ENCODE results near the gene ZP2. TPM values are rescaled to one million over a fixed set of nuclear protein-coding genes. Genes with fewer than 3 reads are reported as not detected.
A peak's percentile ranks its signal among the peaks of the same experiment; 100 is the strongest.

Gene ZP2
- total RNA-seq, 1 experiment from 2014 or later, result not detected

DNA sequence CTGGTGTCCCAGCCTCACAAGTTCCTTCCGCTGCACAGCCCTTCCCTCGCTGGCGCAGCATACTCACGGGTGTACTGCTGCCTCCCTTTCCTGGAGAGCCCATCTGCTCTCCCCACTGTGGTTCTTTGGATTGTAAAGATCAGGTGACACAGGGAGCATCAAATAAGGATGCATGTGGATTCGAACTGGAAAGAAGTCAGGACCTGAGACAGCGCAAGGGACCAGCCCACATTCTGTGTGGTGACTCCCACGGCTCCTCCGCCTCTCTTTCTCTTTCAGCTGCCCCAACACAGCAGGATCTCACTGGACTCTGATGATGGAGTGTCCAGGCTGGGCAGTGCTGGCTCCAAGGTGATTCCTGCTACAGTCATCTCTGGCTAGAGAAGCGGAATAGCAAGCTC is 44.8 kb downstream of the ZP2 start:
- H3K27ac ChIP-seq (ENCODE audit: low read length), result peak overlapping the region; percentile 82
- ATAC-seq (no peak; the same call in 1 of the 2 replicates), DNase-seq (peak; percentile 23)
- H3K36me3 ChIP-seq (ENCODE audit: low read depth, low read length), result peaks cover 5% of the 10 kb centered on the region; the same call in 1 of the 2 replicates
- H2AFZ ChIP-seq (ENCODE audit: low read length), result no peak overlapping the region
- peak overlapping the region; percentile 68 for H3K4me2 ChIP-seq (ENCODE audit: low read length)
- TF ChIP-seq EZH2 (IDR thresholded peaks at IDR 0.05; ENCODE audit: low read length, unreplicated experiment) (no peak), CTCF (conservative IDR thresholded peaks at IDR 0.05; ENCODE audit: low read depth, low read length) (no peak), EZH2phosphoT487 (IDR thresholded peaks at IDR 0.05; ENCODE audit: borderline replicate concordance, low read length) (no peak)
- intact Hi-C loops (cut with micrococcal nuclease), result no loop called here
- ChIA-PET CTCF (interaction anchor here (0.5 to 1.1 kb wide), 2 partner anchors 20 to 22 kb away, joined by 5 to 9 read pairs; no protein-coding TSS in a partner anchor), POLR2A (ENCODE audit: unreplicated experiment) (no interaction called here)
- H3K9ac ChIP-seq (ENCODE audit: low read length), result no peak overlapping the region
- H4K20me1 ChIP-seq (ENCODE audit: low read length), result no peaks in the 10 kb centered on the region; the same call in 1 of the 2 replicates
- no peaks in the 10 kb centered on the region for H3K9me3 ChIP-seq (ENCODE audit: low read length)
- H3K27me3 ChIP-seq (ENCODE audit: low read length), result no peaks in the 10 kb centered on the region
- H3F3A ChIP-seq (ENCODE audit: low read length, unreplicated experiment), result no peaks in the 10 kb centered on the region
- no TSS peak for BruUV-seq (replicated peaks)
- no peaks in the 10 kb centered on the region for H3K9me2 ChIP-seq (replicated peaks; ENCODE audit: low read length)
- H3K4me3 ChIP-seq (ENCODE audit: low read length), result no peak overlapping the region
- no peaks in the 10 kb centered on the region for H3K79me2 ChIP-seq (ENCODE audit: low read length)
- peaks cover 35% of the 10 kb centered on the region for H3K4me1 ChIP-seq (ENCODE audit: insufficient read depth, low read length)

DNA sequence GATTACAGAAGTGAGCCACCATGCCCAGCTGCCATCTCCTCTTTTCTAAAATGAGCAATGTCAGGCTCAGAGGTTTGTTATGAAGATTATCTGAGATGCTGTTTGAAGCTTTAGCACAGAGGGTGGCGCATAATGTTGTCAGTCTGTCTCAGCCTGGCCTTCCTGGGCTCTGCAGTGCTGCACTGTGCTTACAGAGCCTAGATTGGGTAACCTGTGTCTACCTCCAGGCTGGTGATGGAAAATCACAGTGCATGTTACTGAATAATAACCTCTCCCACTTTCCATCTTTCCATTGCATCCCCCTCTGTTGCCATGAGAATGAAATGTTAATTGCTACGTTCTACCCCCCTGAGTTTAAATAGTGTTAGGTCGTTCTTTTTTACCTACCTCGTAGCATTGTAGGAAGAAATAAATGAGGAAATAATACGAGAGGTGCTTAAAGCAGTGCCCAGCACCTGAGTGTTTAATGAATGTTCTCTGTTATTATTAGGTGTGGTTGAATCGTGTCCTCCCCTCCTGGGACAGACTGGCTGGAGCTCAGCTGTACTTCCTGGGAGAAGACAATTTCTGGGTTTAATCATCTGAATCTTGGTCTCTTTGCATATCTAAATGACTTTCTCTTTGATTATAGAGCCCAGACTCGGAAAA is 46.7 kb downstream of the ZP2 start:
- Histone ChIP-seq H3K9me3 (ENCODE audit: low read length) (no peaks in the 10 kb centered on the region), H3K79me2 (ENCODE audit: low read length) (peaks cover 4% of the 10 kb centered on the region; the same call in 1 of the 2 replicates), H3K4me1 (ENCODE audit: insufficient read depth, low read length) (peaks cover 48% of the 10 kb centered on the region), H3K9me2 (replicated peaks; ENCODE audit: low read length) (no peaks in the 10 kb centered on the region), H3K36me3 (ENCODE audit: low read depth, low read length) (peaks cover 5% of the 10 kb centered on the region; the same call in 1 of the 2 replicates), H3K4me2 (ENCODE audit: low read length) (no peak overlapping the region; the same call in 1 of the 2 replicates), H3F3A (ENCODE audit: low read length, unreplicated experiment) (no peaks in the 10 kb centered on the region), H3K27me3 (ENCODE audit: low read length) (no peaks in the 10 kb centered on the region), H3K27ac (ENCODE audit: low read length) (peak overlapping the region; percentile 68), H3K4me3 (ENCODE audit: low read length) (no peak overlapping the region), H3K9ac (ENCODE audit: low read length) (no peak overlapping the region), H4K20me1 (ENCODE audit: low read length) (no peaks in the 10 kb centered on the region; the same call in 1 of the 2 replicates), H2AFZ (ENCODE audit: low read length) (no peak overlapping the region)
- ChIA-PET POLR2A (ENCODE audit: unreplicated experiment) (interaction anchor here (0.7 kb wide), 1 partner anchor 69 kb away, joined by 3 read pairs; no protein-coding TSS in a partner anchor), CTCF (no interaction called here)
- no peak for DNase-seq
- intact Hi-C loops (cut with micrococcal nuclease), result no loop called here
- no TSS peak for BruUV-seq (replicated peaks)
- TF ChIP-seq EZH2 (IDR thresholded peaks at IDR 0.05; ENCODE audit: low read length, unreplicated experiment), result no peak
- TF ChIP-seq EZH2phosphoT487 (IDR thresholded peaks at IDR 0.05; ENCODE audit: borderline replicate concordance, low read length), result no peak
- TF ChIP-seq CTCF (conservative IDR thresholded peaks at IDR 0.05; ENCODE audit: low read depth, low read length), result no peak
- no peak for ATAC-seq

- DNase-seq (peak; percentile 66), ATAC-seq (peak; percentile 35)
- no peak for TF ChIP-seq EZH2phosphoT487 (IDR thresholded peaks at IDR 0.05; ENCODE audit: borderline replicate concordance, low read length)
- TF ChIP-seq EZH2 (IDR thresholded peaks at IDR 0.05; ENCODE audit: low read length, unreplicated experiment), result no peak
- TF ChIP-seq CTCF (conservative IDR thresholded peaks at IDR 0.05; ENCODE audit: low read depth, low read length), result no peak
- no peaks in the 10 kb centered on the region for H3K9me2 ChIP-seq (replicated peaks; ENCODE audit: low read length)
- no peaks in the 10 kb centered on the region for H3K9me3 ChIP-seq (ENCODE audit: low read length)
- peaks cover 53% of the 10 kb centered on the region for H3K4me1 ChIP-seq (ENCODE audit: insufficient read depth, low read length)
- intact Hi-C loops (cut with micrococcal nuclease), result loop anchor here (1.0 kb wide), 1 partner anchor 137 kb away; no protein-coding TSS in a partner anchor
- H4K20me1 ChIP-seq (ENCODE audit: low read length), result no peaks in the 10 kb centered on the region; the same call in 1 of the 2 replicates
- H3K36me3 ChIP-seq (ENCODE audit: low read depth, low read length), result peaks cover 5% of the 10 kb centered on the region; the same call in 1 of the 2 replicates
- H3K4me3 ChIP-seq (ENCODE audit: low read length), result no peak overlapping the region
- POLR2A ChIA-PET (ENCODE audit: unreplicated experiment), result no interaction called here
- peak overlapping the region; percentile 57 for H3K4me2 ChIP-seq (ENCODE audit: low read length)
- H3K79me2 ChIP-seq (ENCODE audit: low read length), result peaks cover 12% of the 10 kb centered on the region
- H3F3A ChIP-seq (ENCODE audit: low read length, unreplicated experiment), result no peaks in the 10 kb centered on the region
- no peak overlapping the region for H3K9ac ChIP-seq (ENCODE audit: low read length)
- no TSS peak for BruUV-seq (replicated peaks)
- CTCF ChIA-PET, result no interaction called here
- no peaks in the 10 kb centered on the region for H3K27me3 ChIP-seq (ENCODE audit: low read length)
- peak overlapping the region; percentile 68 for H3K27ac ChIP-seq (ENCODE audit: low read length)
- no peak overlapping the region for H2AFZ ChIP-seq (ENCODE audit: low read length)
Measured at GRCh38 chr16:21163576-21163975, 47.8 kb downstream of the ZP2 start.

All from PC-3 (cell line).